Liver (tissue), 9 donors: ENCODE measurements around the gene HSD17B4. TPM values are rescaled to one million over a fixed set of nuclear protein-coding genes. Genes with fewer than 3 reads are reported as not detected.

Experiments
- DNase-seq: peaks from one replicate; pipeline ENCODE4 v3.0.0-alpha.2; 2017; ENCODE audit warnings: low spot score
- H3K27ac ChIP-seq, 2 donors: one replicate each; pipeline ENCODE4 v1.7.0; 2013; ENCODE audit warnings: inconsistent platforms in 2 of 2, low read length in 2 of 2, control low read depth in 1 of 2, low read depth in 1 of 2, mild to moderate bottlenecking in 1 of 2
- H3K27me3 ChIP-seq, 4 donors: one replicate each; pipeline versions ENCODE4 v1.6.1 to v1.7.0; 2013; ENCODE audit warnings: low read length in 3 of 4, inconsistent platforms in 1 of 4, mild to moderate bottlenecking in 1 of 4, moderate library complexity in 1 of 4; ENCODE audit not compliant: control insufficient read depth in 4 of 4, insufficient read depth in 4 of 4
- H3K36me3 ChIP-seq, 4 donors: one replicate each; pipeline versions ENCODE4 v1.6.1 to v1.7.0; 2013; ENCODE audit warnings: low read length in 3 of 4, mild to moderate bottlenecking in 3 of 4, low read depth in 1 of 4, moderate library complexity in 1 of 4; ENCODE audit not compliant: control insufficient read depth in 4 of 4, insufficient read depth in 3 of 4
- H3K4me1 ChIP-seq, 4 donors: one replicate each; pipeline versions ENCODE4 v1.6.1 to v1.7.0; 2013; ENCODE audit warnings: low read length in 3 of 4, mild to moderate bottlenecking in 3 of 4, moderate library complexity in 1 of 4; ENCODE audit not compliant: control insufficient read depth in 4 of 4, insufficient read depth in 4 of 4
- H3K4me3 ChIP-seq, 3 donors: one replicate each; pipeline versions ENCODE4 v1.6.1 to v1.7.0; 2013; ENCODE audit warnings: low read length in 3 of 3, control low read depth in 1 of 3, low read depth in 1 of 3, mild to moderate bottlenecking in 1 of 3
- H3K9ac ChIP-seq, 2 donors: one replicate each; pipeline ENCODE4 v1.7.0; 2013; ENCODE audit warnings: low read length in 2 of 2, mild to moderate bottlenecking in 2 of 2, moderate library complexity in 2 of 2, control low read depth in 1 of 2, low read depth in 1 of 2
- H3K9me3 ChIP-seq, 4 donors: one replicate each; pipeline versions ENCODE4 v1.6.1 to v1.7.0; 2013; ENCODE audit warnings: low read length in 3 of 4; ENCODE audit not compliant: control insufficient read depth in 4 of 4
- EGR1 ChIP-seq, 2 donors: IDR thresholded peaks; 2 replicates each; pipeline ENCODE4 v1.6.1; 2016 to 2018; ENCODE audit warnings: antibody characterized with exemption in 2 of 2, low read depth in 2 of 2
- FOXA1 ChIP-seq: IDR thresholded peaks from 2 replicates; pipeline ENCODE4 v1.6.1; 2016; ENCODE audit warnings: antibody characterized with exemption
- FOXA2 ChIP-seq: IDR thresholded peaks from 2 replicates; pipeline ENCODE4 v1.6.1; 2016; ENCODE audit warnings: antibody characterized with exemption
- GABPA ChIP-seq, 2 donors: IDR thresholded peaks in 1 of 2; conservative IDR thresholded peaks in 1 of 2; 2 replicates each; pipeline ENCODE4 v1.6.1; 2016; ENCODE audit warnings: antibody characterized with exemption in 2 of 2, mild to moderate bottlenecking in 1 of 2, moderate library complexity in 1 of 2
- HNF4A ChIP-seq, 2 donors: conservative IDR thresholded peaks; 2 replicates each; pipeline ENCODE4 v1.6.1; 2016; ENCODE audit warnings: antibody characterized with exemption in 2 of 2, mild to moderate bottlenecking in 2 of 2
- NR2F2 ChIP-seq: IDR thresholded peaks from 2 replicates; pipeline ENCODE4 v1.6.1; 2016; ENCODE audit warnings: antibody characterized with exemption
- RAD21 ChIP-seq, 2 donors: IDR thresholded peaks; 2 replicates each; pipeline ENCODE4 v1.6.1; 2016; ENCODE audit warnings: antibody characterized with exemption in 2 of 2, mild to moderate bottlenecking in 2 of 2
- RXRA ChIP-seq, 2 donors: IDR thresholded peaks; 2 replicates each; pipeline ENCODE4 v1.6.1; 2017 to 2018; ENCODE audit warnings: antibody characterized with exemption in 2 of 2, mild to moderate bottlenecking in 1 of 2
- SP1 ChIP-seq: IDR thresholded peaks from 2 replicates; pipeline ENCODE4 v1.6.1; 2018; ENCODE audit warnings: antibody characterized with exemption, mild to moderate bottlenecking
- TAF1 ChIP-seq: conservative IDR thresholded peaks from 2 replicates; pipeline ENCODE4 v1.6.1; 2016; ENCODE audit warnings: antibody characterized with exemption, mild to moderate bottlenecking
- WGBS: extraction: QIAGEN DNeasy Blood & Tissue Kit; methylation state at CpG from one replicate; pipeline ENCODE4 v1.1.7; 2013; 5-methylcytosine and 5-hydroxymethylcytosine counted together
- polyA plus RNA-seq, 2 donors: library from polyadenylated mRNA; stranded (reverse) in 1 of 2; unstranded in 1 of 2; fragments of 200-250 nt in 1 of 2; fragments of >200 nt in 1 of 2; fragmentation: Nextera tagmentation in 1 of 2; extraction: Ambion mirVana in 1 of 2; gene quantifications; one replicate each; pipeline versions ENCODE4 v1.2.1 to v1.2.3, GENCODE V29; 2013 to 2015
- total RNA-seq, 2 donors: library from RNA; depleted of rRNA; stranded (reverse); fragments of >200 nt; gene quantifications; one replicate each; pipeline ENCODE4 v1.2.3, GENCODE V29; 2014
- TF ChIP-seq, protein P1 (sequence below): IDR thresholded peaks from 2 replicates; pipeline ENCODE4 v1.6.1; 2016; ENCODE audit warnings: antibody characterized with exemption
- TF ChIP-seq, protein P2 (sequence below): IDR thresholded peaks from 2 replicates; pipeline ENCODE4 v1.6.1; 2016; ENCODE audit warnings: antibody characterized with exemption, mild to moderate bottlenecking
- TF ChIP-seq, protein P3 (sequence below): IDR thresholded peaks from 2 replicates; pipeline ENCODE4 v1.6.1; 2016; ENCODE audit warnings: antibody characterized with exemption
- TF ChIP-seq, protein P4 (sequence below): fragments of 150-350 bp; IDR thresholded peaks from 2 replicates; pipeline ENCODE4 v1.5.1; 2017; ENCODE audit warnings: improper control_type of control experiment, low read depth, low read length; ENCODE audit not compliant: missing input control
- TF ChIP-seq, protein P5 (sequence below): IDR thresholded peaks from 2 replicates; pipeline ENCODE4 v1.6.1; 2016; ENCODE audit warnings: antibody characterized with exemption
- donor health status: healthy.
- donor health status: healthy.
- donor health status: healthy.
- donor health status: healthy.
- donor health status: healthy.

Gene HSD17B4
- total and polyA plus RNA-seq, 4 donors = 299 to 699 (median 393) TPM

DNA sequence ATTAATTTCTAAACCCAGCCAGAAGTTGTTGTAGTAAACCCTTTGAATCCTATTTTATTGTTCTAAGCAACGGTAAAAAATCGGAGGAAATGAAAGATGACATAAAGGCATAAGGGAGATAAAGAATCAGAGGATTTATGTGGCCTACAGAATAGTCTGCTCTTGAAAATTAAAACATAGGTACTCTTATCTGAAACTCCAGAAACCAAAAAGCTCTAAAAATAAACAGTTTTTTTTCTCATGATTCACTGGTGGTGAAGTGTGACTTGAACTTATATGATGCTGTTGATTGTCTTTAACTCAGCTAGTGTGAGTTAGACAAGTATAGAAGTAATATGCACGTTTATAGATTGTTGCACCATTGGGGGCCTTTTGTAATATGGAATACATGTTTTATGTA lies 80.3 kb downstream of the HSD17B4 start:
- no peaks in the 10 kb centered on the region for H3K27me3 ChIP-seq
- no peak for DNase-seq
- no peak overlapping the region for H3K27ac ChIP-seq
- H3K4me1 ChIP-seq = no peaks in the 10 kb centered on the region
- H3K36me3 ChIP-seq = peaks cover 3 to 59% (median 30%) of the 10 kb centered on the region in 4 donors
- H3K4me3 ChIP-seq = no peak overlapping the region
- no peaks in the 10 kb centered on the region for H3K9me3 ChIP-seq
- 91% methylated on average over 3 of the region's 3 CpGs for WGBS
- no peak overlapping the region for H3K9ac ChIP-seq
- TF ChIP-seq FOXA2 = no peak
- no peak for TF ChIP-seq NR2F2
- TF ChIP-seq, protein P1, sequence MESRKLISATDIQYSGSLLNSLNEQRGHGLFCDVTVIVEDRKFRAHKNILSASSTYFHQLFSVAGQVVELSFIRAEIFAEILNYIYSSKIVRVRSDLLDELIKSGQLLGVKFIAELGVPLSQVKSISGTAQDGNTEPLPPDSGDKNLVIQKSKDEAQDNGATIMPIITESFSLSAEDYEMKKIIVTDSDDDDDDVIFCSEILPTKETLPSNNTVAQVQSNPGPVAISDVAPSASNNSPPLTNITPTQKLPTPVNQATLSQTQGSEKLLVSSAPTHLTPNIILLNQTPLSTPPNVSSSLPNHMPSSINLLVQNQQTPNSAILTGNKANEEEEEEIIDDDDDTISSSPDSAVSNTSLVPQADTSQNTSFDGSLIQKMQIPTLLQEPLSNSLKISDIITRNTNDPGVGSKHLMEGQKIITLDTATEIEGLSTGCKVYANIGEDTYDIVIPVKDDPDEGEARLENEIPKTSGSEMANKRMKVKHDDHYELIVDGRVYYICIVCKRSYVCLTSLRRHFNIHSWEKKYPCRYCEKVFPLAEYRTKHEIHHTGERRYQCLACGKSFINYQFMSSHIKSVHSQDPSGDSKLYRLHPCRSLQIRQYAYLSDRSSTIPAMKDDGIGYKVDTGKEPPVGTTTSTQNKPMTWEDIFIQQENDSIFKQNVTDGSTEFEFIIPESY = no peak
- TF ChIP-seq HNF4A (conservative IDR thresholded peaks at IDR 0.05) = no peak
- TF ChIP-seq, protein P2, sequence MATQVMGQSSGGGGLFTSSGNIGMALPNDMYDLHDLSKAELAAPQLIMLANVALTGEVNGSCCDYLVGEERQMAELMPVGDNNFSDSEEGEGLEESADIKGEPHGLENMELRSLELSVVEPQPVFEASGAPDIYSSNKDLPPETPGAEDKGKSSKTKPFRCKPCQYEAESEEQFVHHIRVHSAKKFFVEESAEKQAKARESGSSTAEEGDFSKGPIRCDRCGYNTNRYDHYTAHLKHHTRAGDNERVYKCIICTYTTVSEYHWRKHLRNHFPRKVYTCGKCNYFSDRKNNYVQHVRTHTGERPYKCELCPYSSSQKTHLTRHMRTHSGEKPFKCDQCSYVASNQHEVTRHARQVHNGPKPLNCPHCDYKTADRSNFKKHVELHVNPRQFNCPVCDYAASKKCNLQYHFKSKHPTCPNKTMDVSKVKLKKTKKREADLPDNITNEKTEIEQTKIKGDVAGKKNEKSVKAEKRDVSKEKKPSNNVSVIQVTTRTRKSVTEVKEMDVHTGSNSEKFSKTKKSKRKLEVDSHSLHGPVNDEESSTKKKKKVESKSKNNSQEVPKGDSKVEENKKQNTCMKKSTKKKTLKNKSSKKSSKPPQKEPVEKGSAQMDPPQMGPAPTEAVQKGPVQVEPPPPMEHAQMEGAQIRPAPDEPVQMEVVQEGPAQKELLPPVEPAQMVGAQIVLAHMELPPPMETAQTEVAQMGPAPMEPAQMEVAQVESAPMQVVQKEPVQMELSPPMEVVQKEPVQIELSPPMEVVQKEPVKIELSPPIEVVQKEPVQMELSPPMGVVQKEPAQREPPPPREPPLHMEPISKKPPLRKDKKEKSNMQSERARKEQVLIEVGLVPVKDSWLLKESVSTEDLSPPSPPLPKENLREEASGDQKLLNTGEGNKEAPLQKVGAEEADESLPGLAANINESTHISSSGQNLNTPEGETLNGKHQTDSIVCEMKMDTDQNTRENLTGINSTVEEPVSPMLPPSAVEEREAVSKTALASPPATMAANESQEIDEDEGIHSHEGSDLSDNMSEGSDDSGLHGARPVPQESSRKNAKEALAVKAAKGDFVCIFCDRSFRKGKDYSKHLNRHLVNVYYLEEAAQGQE = no peak
- TF ChIP-seq, protein P3, sequence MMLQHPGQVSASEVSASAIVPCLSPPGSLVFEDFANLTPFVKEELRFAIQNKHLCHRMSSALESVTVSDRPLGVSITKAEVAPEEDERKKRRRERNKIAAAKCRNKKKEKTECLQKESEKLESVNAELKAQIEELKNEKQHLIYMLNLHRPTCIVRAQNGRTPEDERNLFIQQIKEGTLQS = no peak
- TF ChIP-seq RXRA (IDR thresholded peaks at IDR 0.05) = no peak
- no peak for TF ChIP-seq RAD21 (IDR thresholded peaks at IDR 0.05)
- TF ChIP-seq, protein P4, sequence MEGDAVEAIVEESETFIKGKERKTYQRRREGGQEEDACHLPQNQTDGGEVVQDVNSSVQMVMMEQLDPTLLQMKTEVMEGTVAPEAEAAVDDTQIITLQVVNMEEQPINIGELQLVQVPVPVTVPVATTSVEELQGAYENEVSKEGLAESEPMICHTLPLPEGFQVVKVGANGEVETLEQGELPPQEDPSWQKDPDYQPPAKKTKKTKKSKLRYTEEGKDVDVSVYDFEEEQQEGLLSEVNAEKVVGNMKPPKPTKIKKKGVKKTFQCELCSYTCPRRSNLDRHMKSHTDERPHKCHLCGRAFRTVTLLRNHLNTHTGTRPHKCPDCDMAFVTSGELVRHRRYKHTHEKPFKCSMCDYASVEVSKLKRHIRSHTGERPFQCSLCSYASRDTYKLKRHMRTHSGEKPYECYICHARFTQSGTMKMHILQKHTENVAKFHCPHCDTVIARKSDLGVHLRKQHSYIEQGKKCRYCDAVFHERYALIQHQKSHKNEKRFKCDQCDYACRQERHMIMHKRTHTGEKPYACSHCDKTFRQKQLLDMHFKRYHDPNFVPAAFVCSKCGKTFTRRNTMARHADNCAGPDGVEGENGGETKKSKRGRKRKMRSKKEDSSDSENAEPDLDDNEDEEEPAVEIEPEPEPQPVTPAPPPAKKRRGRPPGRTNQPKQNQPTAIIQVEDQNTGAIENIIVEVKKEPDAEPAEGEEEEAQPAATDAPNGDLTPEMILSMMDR = no peak

DNA sequence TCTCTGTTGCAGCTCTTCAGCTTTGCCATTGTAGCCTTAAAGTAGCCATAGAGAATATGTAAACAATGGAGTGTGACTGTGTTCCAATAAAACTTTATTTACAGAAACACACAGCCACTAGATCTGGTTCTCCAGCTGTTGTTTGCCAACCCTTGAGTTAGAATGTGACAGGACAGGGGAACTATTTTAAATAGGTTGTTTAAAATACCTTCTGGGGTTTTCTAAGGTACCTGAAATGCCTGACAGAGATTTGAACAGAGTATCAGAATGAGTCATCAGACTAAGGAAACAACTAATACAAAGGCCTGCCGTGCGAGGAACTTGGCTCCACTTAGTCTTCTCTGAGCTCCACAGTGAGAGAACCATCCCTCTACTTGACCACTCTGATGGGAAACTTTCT lies 85.4 kb downstream of the HSD17B4 start:
- H3K36me3 ChIP-seq = peaks cover 3 to 66% (median 42%) of the 10 kb centered on the region in 4 donors
- TF ChIP-seq TAF1 = no peak
- no peak for TF ChIP-seq FOXA2
- TF ChIP-seq, protein P4 = no peak
- no peak for TF ChIP-seq SP1
- TF ChIP-seq, protein P2 = no peak
- no peak for TF ChIP-seq FOXA1
- TF ChIP-seq RAD21 (IDR thresholded peaks at IDR 0.05) = no peak
- TF ChIP-seq, protein P5, sequence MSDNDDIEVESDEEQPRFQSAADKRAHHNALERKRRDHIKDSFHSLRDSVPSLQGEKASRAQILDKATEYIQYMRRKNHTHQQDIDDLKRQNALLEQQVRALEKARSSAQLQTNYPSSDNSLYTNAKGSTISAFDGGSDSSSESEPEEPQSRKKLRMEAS = no peak
- TF ChIP-seq NR2F2 = no peak
- TF ChIP-seq GABPA (IDR thresholded peaks at IDR 0.05 in 1 of 2, conservative IDR thresholded peaks at IDR 0.05 in 1 of 2) = no peak
- TF ChIP-seq EGR1 (IDR thresholded peaks at IDR 0.05; ENCODE audit: low read depth in 2 of 2) = no peak
- TF ChIP-seq, protein P1 = no peak
- no peak overlapping the region for H3K27ac ChIP-seq
- no peak for DNase-seq
- H3K4me3 ChIP-seq = no peak overlapping the region
- H3K9ac ChIP-seq = no peak overlapping the region
- no peaks in the 10 kb centered on the region for H3K4me1 ChIP-seq
- H3K27me3 ChIP-seq = no peaks in the 10 kb centered on the region
- H3K9me3 ChIP-seq = no peaks in the 10 kb centered on the region
- 83% methylated on average over 2 of the region's 2 CpGs for WGBS
